Colon (tissue), 2 donors: Measurements from ENCODE around the gene OR8B4.
"Not testable (repeated sequence)": the region's sequence is repeated elsewhere in the genome, so short reads cannot be mapped to it uniquely, and the experiment has no call there.

Experiments used
- FAIRE-seq: peaks from 2 replicates; lab custom pipeline; 2012; peaks lifted over from hg19 to GRCh38; lab: Jason Lieb, UNC
- donor health status: control.
- donor health status: control.

The OR8B4 gene

GRCh38 chr11:124424384-124424921, at the start of gene OR8B4:
OR8B4 (minus strand) TSS chr11:124424871; CDS start chr11:124424871, 0 bp downstream.
- FAIRE-seq, result no peak

GRCh38 chr11:124474079-124474478, 49.4 kb upstream of the OR8B4 start:
- FAIRE-seq, result no peak

GRCh38 chr11:124473476-124473875, 48.8 kb upstream of the OR8B4 start:
- FAIRE-seq, result no peak

GRCh38 chr11:124470561-124471227, 46.0 kb upstream of the OR8B4 start:
- FAIRE-seq, result no peak

- FAIRE-seq, result no peak
Measured at GRCh38 chr11:124467381-124467927, 42.8 kb upstream of the OR8B4 start.

GRCh38 chr11:124465368-124465767, 40.7 kb upstream of the OR8B4 start:
- no peak for FAIRE-seq

- FAIRE-seq, result no peak
Measured at GRCh38 chr11:124463990-124464389, 39.3 kb upstream of the OR8B4 start.

GRCh38 chr11:124463324-124463723, 38.7 kb upstream of the OR8B4 start:
- no peak for FAIRE-seq

- no peak for FAIRE-seq
Measured at GRCh38 chr11:124460459-124460858, 35.8 kb upstream of the OR8B4 start.

- FAIRE-seq, result not testable (repeated sequence)
Measured at GRCh38 chr11:124459379-124459778, 34.7 kb upstream of the OR8B4 start.

- no peak for FAIRE-seq
Measured at GRCh38 chr11:124454552-124454951, 29.9 kb upstream of the OR8B4 start.

GRCh38 chr11:124446916-124447315, 22.2 kb upstream of the OR8B4 start:
- FAIRE-seq, result no peak

- FAIRE-seq, result no peak
Measured at GRCh38 chr11:124445646-124446150, 21.0 kb upstream of the OR8B4 start, which contains the start of gene OR8B8. OR8B8 (minus strand) TSS chr11:124445696; CDS start chr11:124441085, 4,611 bp downstream.

- FAIRE-seq, result no peak
Measured at GRCh38 chr11:124442847-124443246, 18.2 kb upstream of the OR8B4 start.

GRCh38 chr11:124442442-124442841, 17.8 kb upstream of the OR8B4 start:
- FAIRE-seq, result no peak

- no peak for FAIRE-seq
Measured at GRCh38 chr11:124441519-124441918, 16.8 kb upstream of the OR8B4 start.

- no peak for FAIRE-seq
Measured at GRCh38 chr11:124441081-124441480, 16.4 kb upstream of the OR8B4 start.

GRCh38 chr11:124440608-124441007, 15.9 kb upstream of the OR8B4 start:
- no peak for FAIRE-seq

GRCh38 chr11:124434699-124435098, 10.0 kb upstream of the OR8B4 start:
- no peak for FAIRE-seq

GRCh38 chr11:124429599-124429998, 4.9 kb upstream of the OR8B4 start:
- no peak for FAIRE-seq

GRCh38 chr11:124421043-124421442, 3.6 kb downstream of the OR8B4 start:
- no peak for FAIRE-seq

- FAIRE-seq, result no peak
Measured at GRCh38 chr11:124415356-124415923, 9.2 kb downstream of the OR8B4 start.

- FAIRE-seq, result no peak
Measured at GRCh38 chr11:124409906-124410305, 14.8 kb downstream of the OR8B4 start.
